KMS-11 (cell line): Measurements from ENCODE around the gene SAMM50.
A peak's percentile ranks its signal among the peaks of the same experiment; 100 is the strongest.

ENCODE experiments used
- H2AFZ ChIP-seq: fragments of 200-600 bp; sonication (generic); 2 replicates; pipeline ENCODE4 v1.6.1; 2016; ENCODE audit warnings: antibody characterized with exemption, mixed run types, low read depth
- H3K27ac ChIP-seq: fragments of 200-600 bp; sonication (generic); 2 replicates; pipeline ENCODE4 v1.6.1; 2016; ENCODE audit warnings: mild to moderate bottlenecking, mixed run types
- H3K27me3 ChIP-seq: fragments of 200-600 bp; sonication (generic); 2 replicates; pipeline ENCODE4 v1.6.1; 2017; ENCODE audit warnings: mild to moderate bottlenecking, low read depth, mixed run types, moderate library complexity; ENCODE audit not compliant: insufficient read depth
- H3K36me3 ChIP-seq: fragments of 200-600 bp; sonication (generic); 2 replicates; pipeline ENCODE4 v1.6.1; 2017; ENCODE audit warnings: mild to moderate bottlenecking, mixed run types; ENCODE audit not compliant: insufficient read depth
- H3K4me1 ChIP-seq: fragments of 200-600 bp; sonication (generic); 2 replicates; pipeline ENCODE4 v1.6.1; 2016; ENCODE audit warnings: mild to moderate bottlenecking, low read depth, mixed run types; ENCODE audit not compliant: poor library complexity, severe bottlenecking
- H3K4me2 ChIP-seq: fragments of 200-600 bp; sonication (generic); 2 replicates; pipeline ENCODE4 v1.7.0; 2016; ENCODE audit warnings: mild to moderate bottlenecking, mixed run types
- H3K4me3 ChIP-seq: fragments of 200-600 bp; sonication (generic); IDR thresholded peaks from 2 replicates; pipeline ENCODE4 v1.6.1; 2017; ENCODE audit warnings: low read depth, low read length, mixed read lengths; ENCODE audit not compliant: insufficient read depth
- H3K79me2 ChIP-seq: fragments of 200-600 bp; sonication (generic); 2 replicates; pipeline ENCODE4 v1.6.1; 2016; ENCODE audit warnings: low read depth, mixed run types; ENCODE audit not compliant: insufficient read depth
- H3K9ac ChIP-seq: fragments of 200-600 bp; sonication (generic); 2 replicates; pipeline ENCODE4 v1.6.1; 2016; ENCODE audit warnings: mild to moderate bottlenecking, mixed run types
- H4K20me1 ChIP-seq: fragments of 200-600 bp; sonication (generic); 2 replicates; pipeline ENCODE4 v1.6.1; 2016; ENCODE audit warnings: mild to moderate bottlenecking, mixed run types; ENCODE audit not compliant: insufficient read depth
- TF ChIP-seq, protein P1 (sequence below): fragments of 200-600 bp; sonication (generic); conservative IDR thresholded peaks from 2 replicates; pipeline ENCODE4 v1.6.1; 2017; ENCODE audit warnings: low read depth, mild to moderate bottlenecking, antibody characterized with exemption, low read length, moderate library complexity, mixed read lengths

Gene SAMM50

GRCh38 chr22:44019846-44020245, 64.6 kb downstream of the SAMM50 start:
- Histone ChIP-seq H3K27ac (no peak overlapping the region), H3K27me3 (no peaks in the 10 kb centered on the region), H2AFZ (no peak overlapping the region), H3K9ac (no peak overlapping the region), H3K79me2 (peaks cover 11% of the 10 kb centered on the region; the same call in 1 of the 2 replicates), H3K4me1 (peaks cover 9% of the 10 kb centered on the region), H3K4me3 (no peak overlapping the region), H3K36me3 (no peaks in the 10 kb centered on the region), H4K20me1 (no peaks in the 10 kb centered on the region), H3K4me2 (no peak overlapping the region)
- TF ChIP-seq, protein P1, sequence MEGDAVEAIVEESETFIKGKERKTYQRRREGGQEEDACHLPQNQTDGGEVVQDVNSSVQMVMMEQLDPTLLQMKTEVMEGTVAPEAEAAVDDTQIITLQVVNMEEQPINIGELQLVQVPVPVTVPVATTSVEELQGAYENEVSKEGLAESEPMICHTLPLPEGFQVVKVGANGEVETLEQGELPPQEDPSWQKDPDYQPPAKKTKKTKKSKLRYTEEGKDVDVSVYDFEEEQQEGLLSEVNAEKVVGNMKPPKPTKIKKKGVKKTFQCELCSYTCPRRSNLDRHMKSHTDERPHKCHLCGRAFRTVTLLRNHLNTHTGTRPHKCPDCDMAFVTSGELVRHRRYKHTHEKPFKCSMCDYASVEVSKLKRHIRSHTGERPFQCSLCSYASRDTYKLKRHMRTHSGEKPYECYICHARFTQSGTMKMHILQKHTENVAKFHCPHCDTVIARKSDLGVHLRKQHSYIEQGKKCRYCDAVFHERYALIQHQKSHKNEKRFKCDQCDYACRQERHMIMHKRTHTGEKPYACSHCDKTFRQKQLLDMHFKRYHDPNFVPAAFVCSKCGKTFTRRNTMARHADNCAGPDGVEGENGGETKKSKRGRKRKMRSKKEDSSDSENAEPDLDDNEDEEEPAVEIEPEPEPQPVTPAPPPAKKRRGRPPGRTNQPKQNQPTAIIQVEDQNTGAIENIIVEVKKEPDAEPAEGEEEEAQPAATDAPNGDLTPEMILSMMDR, result no peak

DNA sequence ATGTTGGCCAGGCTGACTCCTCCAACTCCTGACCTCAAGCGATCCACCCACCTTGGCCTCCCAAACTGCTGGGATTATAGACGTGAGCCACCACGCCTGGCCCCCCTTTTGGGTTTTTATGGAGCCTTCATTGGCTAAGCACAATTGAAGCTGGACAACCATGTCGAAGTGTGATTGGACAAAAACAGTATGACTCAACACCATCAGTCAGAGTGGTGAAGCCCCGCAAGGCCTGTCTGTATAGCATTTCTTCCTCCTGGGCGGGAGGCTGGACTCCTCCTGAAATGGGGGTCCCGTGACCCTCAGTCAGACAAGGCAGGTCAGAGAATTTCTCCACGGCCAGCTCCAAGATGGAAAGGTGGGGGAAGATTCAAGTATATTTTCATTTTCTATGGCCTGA, 65.7 kb downstream of the SAMM50 start:
- no peak overlapping the region for H3K27ac ChIP-seq
- H3K4me1 ChIP-seq, result peaks cover 9% of the 10 kb centered on the region
- no peak overlapping the region for H3K9ac ChIP-seq
- TF ChIP-seq, protein P1, result no peak
- H3K79me2 ChIP-seq, result peaks cover 11% of the 10 kb centered on the region; the same call in 1 of the 2 replicates
- H4K20me1 ChIP-seq, result no peaks in the 10 kb centered on the region
- no peaks in the 10 kb centered on the region for H3K27me3 ChIP-seq
- H2AFZ ChIP-seq, result no peak overlapping the region
- H3K4me2 ChIP-seq, result no peak overlapping the region
- H3K4me3 ChIP-seq, result no peak overlapping the region
- H3K36me3 ChIP-seq, result no peaks in the 10 kb centered on the region

DNA sequence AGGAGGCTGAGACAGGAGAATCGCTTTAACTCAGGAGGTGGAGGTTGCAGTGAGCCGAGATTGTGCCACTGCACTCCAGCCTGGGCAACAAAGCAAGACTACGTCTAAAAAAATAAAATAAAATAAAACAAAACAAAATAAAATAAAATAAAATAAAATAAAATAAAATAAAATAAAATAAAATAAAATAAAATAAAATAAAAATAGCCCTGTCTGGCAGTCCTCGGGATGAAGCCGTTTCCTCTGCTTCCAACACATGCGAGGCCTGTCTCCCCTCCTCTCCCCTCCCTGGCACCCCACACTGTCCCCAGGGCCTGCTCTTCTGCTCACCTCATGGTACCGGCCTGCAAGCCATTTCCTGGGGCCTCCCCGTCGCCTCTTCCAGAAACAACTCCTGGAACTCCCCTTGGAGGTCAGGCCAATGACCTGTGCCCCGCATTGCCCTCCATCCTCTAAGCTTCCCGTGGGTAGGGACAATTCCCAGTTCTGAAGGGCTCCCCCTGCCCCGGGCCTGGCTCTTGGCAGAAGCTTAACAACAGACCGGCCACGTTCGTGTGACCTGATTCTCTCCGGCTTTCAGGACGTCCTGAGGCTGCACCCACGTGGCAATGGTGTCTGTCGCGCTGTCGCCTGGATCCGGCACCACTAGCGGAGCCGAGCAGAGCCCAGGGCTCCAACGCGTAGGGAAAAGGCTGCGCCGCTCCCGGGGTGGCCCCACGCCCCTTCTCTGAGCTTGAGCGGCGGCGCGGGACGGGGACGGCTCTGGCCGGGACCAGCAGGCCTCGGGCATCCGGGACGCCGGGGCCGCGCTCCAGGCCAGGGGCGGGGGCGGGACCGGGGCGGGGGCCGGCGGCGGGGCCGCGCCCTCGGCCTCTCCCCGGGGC, 68.4 kb downstream of the SAMM50 start:
- Histone ChIP-seq H3K27me3 (no peaks in the 10 kb centered on the region), H3K27ac (peak overlapping the region; percentile 83), H4K20me1 (no peaks in the 10 kb centered on the region), H2AFZ (peak overlapping the region; percentile 90), H3K9ac (peak overlapping the region; percentile 98), H3K4me1 (peaks cover 9% of the 10 kb centered on the region), H3K4me2 (peak overlapping the region; percentile 80), H3K36me3 (no peaks in the 10 kb centered on the region), H3K4me3 (no peak overlapping the region), H3K79me2 (peaks cover 11% of the 10 kb centered on the region; the same call in 1 of the 2 replicates)
- TF ChIP-seq, protein P1, result no peak

GRCh38 chr22:44024288-44024921, 69.2 kb downstream of the SAMM50 start, which contains the start of gene PARVB:
PARVB (plus strand) TSS chr22:44024302; CDS start chr22:44024340, 38 bp downstream.
- peak within 1 kb of the TSS; percentile 98 for H3K9ac ChIP-seq
- TF ChIP-seq, protein P1, result no peak
- H3K27ac ChIP-seq, result peak within 1 kb of the TSS; percentile 83
- peak within 1 kb of the TSS; percentile 84 for H3K4me2 ChIP-seq
- H3K4me1 ChIP-seq, result peaks cover 9% of the 10 kb centered on the region
- H3K36me3 ChIP-seq, result no peaks in the 10 kb centered on the region
- H2AFZ ChIP-seq, result peak within 1 kb of the TSS; percentile 90
- no peaks in the 10 kb centered on the region for H3K27me3 ChIP-seq
- H4K20me1 ChIP-seq, result no peaks in the 10 kb centered on the region
- H3K4me3 ChIP-seq, result no peak within 1 kb of the TSS
- H3K79me2 ChIP-seq, result peaks cover 11% of the 10 kb centered on the region; the same call in 1 of the 2 replicates
